GM08714 (cell line): ENCODE measurements around the gene CMTM7.
"Not testable (repeated sequence)": the region's sequence is repeated elsewhere in the genome, so short reads cannot be mapped to it uniquely, and the experiment has no call there.

ENCODE experiments used
- H3K4me3 ChIP-seq: fragments of 200-500 bp; sonication (Bioruptor generic); 2 replicates; pipeline ENCODE4 v1.5.1; 2014; ENCODE audit warnings: mild to moderate bottlenecking, low read length, inconsistent platforms
- ZNF274 ChIP-seq: IDR thresholded peaks from 2 replicates; pipeline ENCODE4 v1.6.1; 2012; ENCODE audit warnings: mild to moderate bottlenecking, low read depth, low read length

CMTM7 gene

GRCh38 chr3:32432045-32432710 lies 40.5 kb downstream of the CMTM7 start:
- TF ChIP-seq ZNF274: no peak

GRCh38 chr3:32432711-32433530 lies 41.3 kb downstream of the CMTM7 start:
- TF ChIP-seq ZNF274: no peak

More at GRCh38 chr3:32432045-32432710, 40.5 kb downstream of the CMTM7 start:
- H3K4me3 ChIP-seq: no peak overlapping the region; the same call in 1 of the 2 replicates

DNA sequence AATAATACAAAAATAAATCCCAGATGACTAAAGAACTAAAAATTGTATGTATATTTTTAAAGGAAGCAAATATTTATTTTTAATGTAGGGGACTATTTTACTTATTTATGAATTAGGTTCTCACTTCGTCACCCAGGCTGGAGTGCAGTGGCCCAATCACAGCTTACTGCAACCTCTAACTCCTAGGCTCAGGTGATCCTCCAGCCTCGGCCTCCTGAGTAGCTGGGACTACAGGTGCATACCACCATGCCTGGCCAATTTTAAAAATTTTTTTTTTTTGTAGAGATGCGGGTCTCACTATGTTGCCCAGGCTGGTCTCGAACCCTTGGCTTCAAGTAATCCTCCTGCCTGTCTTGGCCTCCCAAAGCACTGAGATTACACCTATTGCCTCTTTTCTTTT lies 42.6 kb downstream of the CMTM7 start:
- no peak overlapping the region for H3K4me3 ChIP-seq
- no peak for TF ChIP-seq ZNF274

More at GRCh38 chr3:32432711-32433530, 41.3 kb downstream of the CMTM7 start:
- peak overlapping the region; percentile 40; the same call in 1 of the 2 replicates for H3K4me3 ChIP-seq

DNA sequence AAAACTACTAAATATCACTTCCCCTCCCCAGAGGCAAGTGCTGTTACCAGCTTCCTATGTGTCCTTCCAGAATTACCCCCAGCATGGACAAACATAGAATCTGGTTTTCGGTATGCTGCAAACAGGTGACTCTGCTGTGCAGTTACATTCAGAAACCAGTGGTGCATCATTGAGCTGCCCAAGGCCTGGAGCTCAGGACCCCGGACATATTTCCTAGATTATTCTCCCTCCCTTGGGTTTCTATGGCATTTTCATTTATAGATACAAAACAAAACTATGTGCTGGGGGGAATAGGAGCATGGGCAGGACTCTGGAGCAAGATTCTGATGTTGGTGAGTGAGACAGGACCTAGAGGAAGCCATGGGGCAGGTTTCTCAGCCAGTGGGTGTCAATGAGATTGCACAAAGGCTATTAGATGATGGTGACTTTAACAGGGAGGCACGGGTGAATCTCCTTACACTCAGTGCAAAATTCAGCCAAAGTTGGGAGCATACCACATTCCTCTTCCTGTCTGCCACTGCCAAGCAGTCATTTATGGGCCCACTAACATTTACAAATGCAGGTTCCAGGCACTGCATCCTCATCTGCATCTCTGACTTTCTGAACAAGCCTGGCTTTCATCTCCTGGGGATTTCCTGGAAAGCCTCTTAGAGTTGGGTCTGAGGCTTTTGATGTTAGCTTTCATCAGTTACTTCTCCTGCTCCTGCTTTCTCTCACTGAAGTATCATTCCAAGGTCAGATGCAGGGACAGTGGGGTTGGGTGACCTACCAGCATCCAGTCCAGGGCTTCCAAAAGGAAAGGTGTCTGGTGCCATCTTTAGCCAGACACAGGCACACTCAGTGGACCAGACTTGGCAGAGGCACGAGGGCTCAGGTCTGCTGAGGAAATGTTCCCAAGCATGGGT lies 44.5 kb downstream of the CMTM7 start:
- no peak overlapping the region; the same call in 1 of the 2 replicates for H3K4me3 ChIP-seq
- TF ChIP-seq ZNF274: no peak

- no peak overlapping the region; the same call in 1 of the 2 replicates for H3K4me3 ChIP-seq
- no peak for TF ChIP-seq ZNF274
Measured at GRCh38 chr3:32436816-32437189, 45.1 kb downstream of the CMTM7 start.

DNA sequence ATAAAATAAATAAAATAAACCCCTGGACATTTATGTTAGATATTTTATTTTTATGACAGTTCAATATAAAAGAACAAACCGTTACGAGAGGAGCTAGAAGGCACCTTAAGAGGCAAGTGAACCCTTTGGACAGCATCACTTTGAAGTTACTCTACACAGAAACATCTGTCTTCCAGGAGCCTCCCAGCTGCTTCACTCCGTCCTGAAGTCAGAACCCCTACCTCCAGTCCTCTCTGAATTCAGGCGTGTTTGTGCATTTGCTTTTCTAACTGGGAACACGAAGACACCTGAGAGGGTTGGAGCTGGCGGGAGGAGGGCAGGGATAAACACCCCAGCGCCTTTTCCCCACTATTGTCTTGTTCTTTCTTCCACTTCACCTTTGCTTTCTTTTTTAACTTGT lies 46.2 kb downstream of the CMTM7 start:
- H3K4me3 ChIP-seq: no peak overlapping the region
- no peak for TF ChIP-seq ZNF274

DNA sequence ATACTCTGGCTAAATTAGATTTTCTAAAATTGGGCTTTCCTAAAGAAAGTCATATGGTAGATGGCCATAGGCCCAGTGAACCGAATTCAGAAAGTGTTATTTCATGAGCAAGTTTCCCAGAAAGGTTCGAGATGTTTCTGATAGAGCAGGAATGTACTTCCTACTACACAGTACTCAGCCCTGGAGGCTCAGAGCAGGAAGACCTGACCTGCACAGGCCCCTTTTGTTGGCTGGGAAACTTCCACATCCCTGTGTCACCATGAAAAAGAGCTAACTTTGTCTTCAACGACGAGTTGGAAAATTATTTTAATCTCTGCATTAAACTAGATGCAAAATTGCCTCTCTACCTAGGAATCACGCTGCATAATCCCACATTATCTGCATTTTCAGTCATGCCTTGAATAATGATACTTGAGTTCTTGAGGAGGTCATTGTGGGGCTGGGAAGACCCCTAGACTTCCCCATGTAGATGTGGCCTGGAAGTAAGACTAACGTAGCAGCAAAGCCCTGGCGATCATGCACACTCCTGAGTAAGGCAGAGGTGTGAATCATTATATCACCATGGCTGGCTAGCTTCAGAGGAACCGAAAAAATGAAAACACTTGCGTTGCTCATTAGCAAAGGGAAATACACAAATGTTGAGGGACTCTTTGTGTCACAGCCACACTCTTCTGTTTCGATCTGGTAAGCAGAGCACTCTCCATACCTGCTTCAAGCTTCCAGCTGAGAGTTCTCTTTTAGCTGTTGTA lies 47.1 kb downstream of the CMTM7 start:
- H3K4me3 ChIP-seq: no peak overlapping the region; the same call in 1 of the 2 replicates
- no peak for TF ChIP-seq ZNF274

DNA sequence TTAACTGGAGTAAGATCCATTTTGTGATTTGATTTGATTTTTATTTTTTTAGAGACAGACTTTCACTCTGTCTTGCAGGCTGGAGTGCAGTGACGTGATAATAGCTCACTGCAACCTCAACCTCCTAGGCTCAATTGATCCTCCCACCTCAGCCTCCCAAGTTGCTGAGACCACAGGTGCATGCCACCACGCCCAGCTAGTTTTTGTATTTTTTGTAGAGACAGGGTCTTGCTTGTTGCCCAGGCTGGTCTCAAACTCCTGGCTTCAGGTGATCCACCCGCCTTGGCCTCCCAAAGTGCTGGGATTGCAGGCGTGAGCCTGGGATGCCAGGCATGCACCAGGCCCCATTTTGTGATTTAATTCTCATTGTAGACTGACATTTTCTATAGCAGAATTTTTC lies 47.8 kb downstream of the CMTM7 start:
- H3K4me3 ChIP-seq: not testable (repeated sequence)

GRCh38 chr3:32440611-32441350 lies 49.1 kb downstream of the CMTM7 start:
- TF ChIP-seq ZNF274: no peak
- no peak overlapping the region for H3K4me3 ChIP-seq

GRCh38 chr3:32442766-32443165 lies 51.1 kb downstream of the CMTM7 start:
- no peak overlapping the region for H3K4me3 ChIP-seq
- no peak for TF ChIP-seq ZNF274

- no peak for TF ChIP-seq ZNF274
- H3K4me3 ChIP-seq: no peak overlapping the region
Measured at GRCh38 chr3:32443478-32443877, 51.8 kb downstream of the CMTM7 start.

DNA sequence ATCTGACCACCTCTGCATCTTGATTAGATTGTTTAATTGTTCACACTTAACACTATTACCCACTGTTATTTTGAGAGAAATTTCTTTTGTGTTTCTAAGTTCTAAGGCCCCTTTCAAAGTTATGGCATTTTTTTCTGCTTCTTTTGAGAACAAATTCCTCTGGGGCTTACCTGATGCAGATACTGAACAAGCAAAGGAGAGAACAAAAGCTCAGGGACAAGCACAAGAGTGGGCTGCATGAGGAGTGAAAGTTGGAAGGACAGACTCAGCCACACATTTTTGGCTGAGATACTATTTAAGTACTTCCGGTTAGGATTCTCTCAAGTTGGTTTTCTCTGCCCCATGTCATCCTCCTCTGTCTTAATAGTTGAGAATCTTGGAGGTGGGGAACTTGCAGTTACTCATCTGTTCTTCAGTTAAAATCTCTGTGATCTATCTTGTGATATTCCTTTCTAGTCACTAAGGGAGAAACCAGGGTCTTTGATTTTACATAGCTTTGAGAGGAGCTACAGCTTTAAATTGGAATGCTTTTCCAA lies 56.3 kb downstream of the CMTM7 start:
- no peak for TF ChIP-seq ZNF274

More for the DNA sequence above, 56.3 kb downstream of the CMTM7 start:
- no peak overlapping the region for H3K4me3 ChIP-seq
